Activated T-cell treated with anti-CD3 and anti-CD28 coated beads for 48 hours (primary cell): Measurements from ENCODE around the gene MYCN.
"Not testable (repeated sequence)": the region's sequence is repeated elsewhere in the genome, so short reads cannot be mapped to it uniquely, and the experiment has no call there.

Source experiments
- DNase-seq: peaks from one replicate; pipeline ENCODE4 v3.0.0-alpha.2; 2020; ENCODE audit warnings: low read depth

Gene MYCN

DNA sequence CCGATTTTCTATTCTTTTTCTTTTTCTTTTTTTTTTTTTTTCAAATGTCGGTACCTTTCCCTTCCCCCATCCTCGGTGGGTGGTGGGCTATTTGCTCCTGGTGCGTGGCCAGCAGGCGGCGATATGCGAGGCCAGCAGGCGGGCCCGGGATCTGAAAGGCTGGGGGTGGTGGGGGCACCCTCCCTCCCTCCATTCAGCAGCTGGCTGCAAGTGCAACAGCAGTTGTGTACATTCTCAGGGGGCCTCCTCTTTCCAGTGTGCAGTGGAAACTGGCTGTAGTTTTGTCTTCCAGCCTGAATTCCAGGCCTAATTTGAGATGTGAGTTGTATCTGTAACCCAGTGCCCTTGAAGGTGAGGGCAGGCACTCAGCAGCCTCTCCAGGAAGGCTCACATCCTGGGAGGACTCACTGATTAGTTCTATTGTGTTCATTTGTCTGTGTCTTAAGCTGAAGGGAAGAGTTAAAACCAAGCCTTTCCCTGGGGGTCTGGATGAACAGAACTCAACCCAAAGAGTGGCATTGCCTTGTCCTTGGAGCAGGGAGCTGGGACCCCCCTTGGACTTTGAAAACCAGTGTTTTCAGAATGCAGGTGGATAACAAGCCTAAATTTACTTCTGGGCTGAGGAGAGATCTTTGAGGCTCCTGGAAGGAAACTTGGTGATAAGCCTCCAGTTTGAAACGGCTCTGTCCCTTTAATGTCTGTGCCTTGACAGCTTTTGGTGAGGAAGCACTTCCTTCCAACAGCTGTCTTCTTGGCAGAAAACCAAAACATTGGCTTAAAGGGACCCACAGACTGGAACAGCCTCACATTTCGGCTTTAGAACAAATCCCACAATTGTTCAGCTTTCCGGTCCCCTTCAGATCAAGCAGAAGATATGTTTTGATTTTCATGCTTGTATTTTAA is 3.3 kb downstream of the MYCN start:
- no peak for DNase-seq

DNA sequence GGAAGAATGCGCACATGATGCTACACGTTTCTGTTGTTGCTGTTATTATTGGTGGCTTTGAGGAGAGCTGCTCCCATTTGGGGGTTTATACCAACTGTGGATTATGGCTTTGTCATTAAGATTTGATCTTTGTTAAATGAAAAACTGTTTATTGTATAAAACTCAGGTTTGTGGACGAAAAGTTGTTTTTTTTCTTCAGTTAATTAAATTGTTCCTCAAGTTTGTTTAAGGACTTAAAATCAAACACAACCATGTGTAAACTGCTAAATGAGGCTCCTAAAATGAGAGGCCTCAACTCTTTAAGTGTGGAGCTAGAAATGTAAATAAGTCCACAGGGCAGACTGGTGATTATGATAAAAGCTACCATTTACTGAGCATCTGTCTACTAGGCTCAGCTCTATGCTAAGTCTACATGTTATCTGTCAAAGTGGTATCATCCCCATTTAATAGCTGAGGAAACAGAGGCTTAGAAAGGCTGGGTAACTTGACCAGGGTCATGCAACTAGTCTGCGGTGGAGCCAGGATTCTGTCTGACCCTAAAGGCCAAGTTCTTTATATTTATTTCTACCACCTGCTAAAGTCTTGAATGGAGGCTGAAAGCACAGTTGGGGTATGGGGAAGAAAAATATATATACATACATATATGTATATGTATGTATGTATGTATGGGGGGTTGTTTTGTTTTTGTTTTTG is 4.1 kb downstream of the MYCN start:
- no peak for DNase-seq

DNA sequence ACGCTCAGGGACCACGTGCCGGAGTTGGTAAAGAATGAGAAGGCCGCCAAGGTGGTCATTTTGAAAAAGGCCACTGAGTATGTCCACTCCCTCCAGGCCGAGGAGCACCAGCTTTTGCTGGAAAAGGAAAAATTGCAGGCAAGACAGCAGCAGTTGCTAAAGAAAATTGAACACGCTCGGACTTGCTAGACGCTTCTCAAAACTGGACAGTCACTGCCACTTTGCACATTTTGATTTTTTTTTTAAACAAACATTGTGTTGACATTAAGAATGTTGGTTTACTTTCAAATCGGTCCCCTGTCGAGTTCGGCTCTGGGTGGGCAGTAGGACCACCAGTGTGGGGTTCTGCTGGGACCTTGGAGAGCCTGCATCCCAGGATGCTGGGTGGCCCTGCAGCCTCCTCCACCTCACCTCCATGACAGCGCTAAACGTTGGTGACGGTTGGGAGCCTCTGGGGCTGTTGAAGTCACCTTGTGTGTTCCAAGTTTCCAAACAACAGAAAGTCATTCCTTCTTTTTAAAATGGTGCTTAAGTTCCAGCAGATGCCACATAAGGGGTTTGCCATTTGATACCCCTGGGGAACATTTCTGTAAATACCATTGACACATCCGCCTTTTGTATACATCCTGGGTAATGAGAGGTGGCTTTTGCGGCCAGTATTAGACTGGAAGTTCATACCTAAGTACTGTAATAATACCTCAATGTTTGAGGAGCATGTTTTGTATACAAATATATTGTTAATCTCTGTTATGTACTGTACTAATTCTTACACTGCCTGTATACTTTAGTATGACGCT is 5.8 kb downstream of the MYCN start:
- DNase-seq, result no peak

- no peak for DNase-seq
Measured at GRCh38 chr2:15946983-15947382, 6.6 kb downstream of the MYCN start.

DNA sequence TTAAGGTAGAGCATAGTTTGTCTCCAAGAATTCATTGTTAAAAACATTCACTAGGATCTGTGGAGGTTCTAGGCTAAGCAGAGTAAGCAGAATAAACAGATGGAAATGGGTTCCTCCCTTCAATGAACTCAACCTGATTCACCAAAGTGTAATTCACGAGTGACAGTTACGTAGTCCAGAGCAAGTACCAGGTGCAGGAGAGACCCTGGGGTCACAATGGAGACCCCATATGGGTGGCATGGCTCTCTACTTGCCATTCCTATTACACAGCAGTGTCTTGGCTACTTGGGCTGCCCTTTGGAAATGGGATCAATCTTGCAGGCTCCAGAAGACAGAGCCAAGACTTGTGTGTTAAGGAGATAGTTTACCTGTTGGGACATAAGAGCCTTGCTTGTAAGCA is 7.1 kb downstream of the MYCN start:
- DNase-seq, result no peak

GRCh38 chr2:15948704-15948957 is 8.3 kb downstream of the MYCN start:
- no peak for DNase-seq

GRCh38 chr2:15949126-15949525 is 8.8 kb downstream of the MYCN start:
- no peak for DNase-seq

DNA sequence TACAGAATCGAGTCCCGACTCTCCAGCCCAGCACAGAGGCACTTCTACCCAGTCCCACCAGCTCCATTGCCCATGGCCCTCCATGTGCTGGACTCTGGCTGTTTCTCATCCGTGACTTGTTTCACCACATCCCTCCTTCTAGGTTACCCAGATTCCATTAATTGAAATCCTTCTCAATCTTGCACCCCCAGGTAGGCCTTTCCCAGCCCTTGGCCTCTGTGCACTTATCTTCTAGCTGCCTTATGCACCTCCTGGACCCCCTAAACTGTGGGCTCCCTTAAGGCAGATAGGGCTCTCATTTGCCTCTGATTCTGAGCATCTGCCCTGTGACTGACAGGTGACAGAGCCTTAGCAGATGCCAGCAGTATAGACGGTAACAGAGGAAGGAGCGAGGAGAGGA is 9.2 kb downstream of the MYCN start:
- no peak for DNase-seq

DNA sequence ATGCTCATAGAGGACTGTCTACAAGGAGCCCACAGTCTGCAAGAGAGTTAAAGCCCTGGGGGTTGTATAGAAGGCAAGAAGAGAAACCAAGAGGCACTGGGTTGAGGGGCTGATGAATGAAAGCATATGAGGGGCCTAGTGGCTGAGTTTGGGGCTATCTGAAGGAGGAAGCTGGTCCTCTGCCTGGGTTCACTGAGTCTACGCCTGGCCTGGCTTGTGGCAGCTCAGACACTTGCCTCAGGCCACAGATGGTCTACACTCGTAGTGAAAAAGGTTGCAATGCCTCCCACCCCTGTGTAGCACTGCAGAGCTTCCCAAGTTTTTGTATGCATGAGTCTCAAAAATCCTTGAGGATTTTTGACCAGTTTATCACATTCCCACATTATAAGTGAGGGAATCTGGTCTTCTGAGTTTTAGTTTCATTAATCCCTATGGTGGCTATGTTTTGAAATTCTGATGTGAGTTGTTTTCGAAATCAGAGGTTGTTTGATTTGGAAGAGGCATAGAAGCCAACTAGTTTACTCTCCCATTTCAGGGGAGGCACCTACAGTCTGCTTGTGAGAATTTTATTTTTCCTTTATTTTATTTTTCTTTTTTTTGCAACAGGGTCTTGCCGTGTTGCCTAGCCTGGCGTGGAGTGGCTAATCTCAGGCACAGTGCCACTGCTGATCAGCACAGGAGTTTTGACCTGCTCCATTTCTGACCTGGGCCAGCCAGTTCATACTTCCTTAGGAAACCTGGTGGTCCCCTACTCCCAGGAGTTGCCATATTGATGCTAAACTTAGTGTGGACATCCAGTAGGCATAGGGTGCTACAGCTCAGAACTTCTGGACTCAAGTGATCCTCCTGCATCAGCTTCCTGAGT is 10.0 kb downstream of the MYCN start:
- no peak for DNase-seq

- not testable (repeated sequence) for DNase-seq
Measured at GRCh38 chr2:15951936-15952335, 11.6 kb downstream of the MYCN start.

- DNase-seq, result no peak
Measured at GRCh38 chr2:15952451-15953146, 12.2 kb downstream of the MYCN start.

DNA sequence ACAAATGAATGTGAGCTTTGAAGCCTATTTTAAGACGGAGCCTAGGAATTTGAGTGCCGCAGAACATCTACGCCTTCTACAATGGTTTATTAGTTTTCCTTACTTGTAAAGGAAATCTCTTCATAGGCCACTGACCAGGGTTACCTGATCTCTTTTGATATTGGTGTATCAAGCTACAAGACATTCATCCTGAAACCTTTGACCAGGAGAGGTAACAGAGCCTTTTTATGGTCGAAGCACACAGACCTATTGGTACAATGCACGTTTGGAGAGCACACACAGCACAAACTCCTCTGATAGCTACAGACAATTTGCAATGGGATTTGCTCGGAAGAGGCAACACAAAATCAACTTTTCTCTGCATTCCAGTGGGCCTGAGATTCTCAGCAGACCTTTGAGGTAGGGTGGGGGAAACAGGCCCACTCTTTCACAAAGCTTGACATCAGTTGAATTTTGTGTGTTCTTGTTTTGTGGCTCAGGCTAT is 12.8 kb downstream of the MYCN start:
- no peak for DNase-seq

DNA sequence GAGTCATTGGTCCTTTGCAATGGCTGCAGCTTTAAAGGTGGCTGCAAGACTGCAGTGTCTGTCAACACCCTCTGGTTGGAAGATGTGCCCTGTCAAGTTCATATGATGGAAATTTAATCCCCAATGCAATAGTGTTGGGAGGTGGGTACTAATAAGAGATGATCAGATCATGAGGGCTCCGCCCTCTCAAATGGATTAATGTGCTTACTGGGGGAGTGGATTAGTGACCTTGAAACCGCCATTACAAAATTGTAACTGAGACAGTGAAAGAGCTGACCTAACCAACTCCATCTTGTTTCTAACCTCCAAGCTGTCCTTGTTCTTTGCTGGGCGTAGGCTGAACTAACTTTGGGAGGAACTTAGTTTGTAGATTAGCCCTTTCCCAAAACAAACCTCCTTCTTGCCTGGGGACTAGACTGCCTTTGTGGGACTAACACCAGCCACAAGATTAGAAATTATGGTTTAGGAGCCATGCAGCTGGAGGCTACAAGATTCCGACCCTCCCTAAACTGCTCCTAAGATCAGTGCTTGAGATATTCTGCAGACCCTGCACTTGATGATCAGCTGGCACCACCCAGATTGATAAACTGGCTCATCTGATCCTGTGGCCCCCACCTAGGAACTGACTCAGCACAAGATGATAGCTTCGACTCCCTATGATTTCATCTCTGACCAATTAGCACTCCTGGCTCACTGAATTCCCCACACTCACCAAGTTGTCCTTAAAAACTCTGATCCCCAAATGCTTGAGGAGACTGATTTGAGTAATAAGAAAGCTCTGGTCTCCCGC is 13.7 kb downstream of the MYCN start:
- no peak for DNase-seq

DNA sequence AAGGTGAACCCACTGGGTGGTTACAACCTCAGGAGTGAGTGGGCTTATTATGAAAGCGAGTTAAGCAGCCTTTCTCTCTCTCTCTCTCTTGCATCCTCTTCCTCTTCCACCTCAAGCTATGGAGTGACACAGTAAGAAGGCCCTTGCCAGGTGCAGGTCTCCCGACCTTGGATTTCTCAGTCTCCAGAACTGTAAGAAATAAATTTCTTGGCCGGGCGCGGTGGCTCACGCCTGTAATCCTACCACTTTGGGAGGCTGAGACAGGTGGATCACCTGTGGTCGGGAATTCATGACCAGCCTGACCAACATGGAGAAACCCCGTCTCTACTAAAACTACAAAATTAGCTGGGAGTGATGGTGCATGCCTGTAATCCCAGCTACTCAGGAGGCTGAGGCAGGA is 14.4 kb downstream of the MYCN start:
- DNase-seq, result no peak

- no peak for DNase-seq
Measured at GRCh38 chr2:15955232-15955988, 15.1 kb downstream of the MYCN start.

DNA sequence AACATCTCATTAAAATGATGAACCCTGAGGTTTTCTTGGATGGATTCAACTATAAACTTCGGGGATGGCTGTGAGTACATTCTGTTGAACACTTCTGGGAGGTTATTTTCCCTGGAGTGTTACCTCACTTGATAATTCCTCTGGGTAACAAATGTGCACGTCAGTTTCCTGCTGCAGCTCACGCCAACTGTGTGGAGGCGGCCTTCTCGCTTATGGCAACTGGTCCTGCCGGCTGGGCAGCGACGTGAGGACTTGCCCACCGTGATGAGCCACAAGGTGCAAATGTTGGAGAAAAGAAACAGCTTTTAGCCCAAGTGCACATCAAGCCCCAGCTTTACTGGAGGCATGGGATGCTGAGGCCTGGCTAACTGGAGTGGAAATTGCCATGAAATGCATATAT is 15.9 kb downstream of the MYCN start:
- no peak for DNase-seq

DNA sequence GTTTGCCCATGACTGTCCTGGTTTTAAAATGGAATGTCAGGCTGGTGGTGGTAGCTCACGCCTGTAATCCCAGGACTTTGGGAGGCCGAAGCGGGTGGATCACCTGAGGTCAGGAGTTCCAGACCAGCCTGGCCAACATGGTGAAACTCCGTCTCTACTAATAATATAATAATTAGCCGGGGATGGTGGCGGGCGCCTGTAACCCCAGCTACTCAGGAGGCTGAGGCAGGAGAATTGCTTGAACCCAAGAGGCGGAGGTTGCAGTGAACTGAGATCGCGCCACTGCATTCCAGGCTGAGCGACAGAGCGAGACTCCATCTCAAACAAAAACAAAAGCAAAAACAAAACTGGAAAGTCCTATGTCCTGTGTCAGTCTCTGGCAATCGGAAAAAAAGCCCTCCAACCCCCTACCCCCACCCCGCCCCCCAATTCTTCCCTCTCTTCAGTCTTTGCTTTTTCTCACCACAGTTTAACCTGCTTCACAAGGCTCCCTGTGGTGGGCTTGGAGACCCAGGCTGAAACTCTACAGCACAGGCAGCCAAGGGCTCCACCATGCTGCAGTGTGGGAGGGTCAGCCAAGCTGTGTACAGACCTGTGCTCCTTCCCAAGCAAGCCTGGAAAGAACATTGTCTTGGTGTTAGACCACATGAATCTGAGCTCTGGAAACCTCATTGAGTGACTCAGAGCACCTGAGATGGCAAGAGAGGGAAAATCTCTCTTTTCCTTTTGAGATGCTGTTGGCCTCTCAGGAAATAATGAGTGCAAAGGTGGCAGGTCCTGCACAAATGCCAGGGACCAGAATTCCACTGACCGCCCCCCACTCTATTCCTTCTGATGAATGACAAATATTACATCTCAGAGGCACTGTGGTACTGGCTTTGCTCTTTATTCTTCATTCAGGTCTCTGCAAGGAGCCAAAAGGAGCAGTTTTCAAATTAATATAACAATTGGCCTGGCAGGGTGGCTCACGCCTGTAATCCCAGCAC is 16.7 kb downstream of the MYCN start:
- no peak for DNase-seq
